ENCODE measurements around the gene DECR2. TPM values are rescaled to one million over a fixed set of nuclear protein-coding genes. Genes with fewer than 3 reads are reported as not detected.

The DECR2 gene
- total and polyA plus RNA-seq, 9 of the 15 experiments (the other 6 are each of a cell fraction or from before 2014, with no cell fraction given) = 1.0 to 31.9 (median 10.3) TPM

DNA sequence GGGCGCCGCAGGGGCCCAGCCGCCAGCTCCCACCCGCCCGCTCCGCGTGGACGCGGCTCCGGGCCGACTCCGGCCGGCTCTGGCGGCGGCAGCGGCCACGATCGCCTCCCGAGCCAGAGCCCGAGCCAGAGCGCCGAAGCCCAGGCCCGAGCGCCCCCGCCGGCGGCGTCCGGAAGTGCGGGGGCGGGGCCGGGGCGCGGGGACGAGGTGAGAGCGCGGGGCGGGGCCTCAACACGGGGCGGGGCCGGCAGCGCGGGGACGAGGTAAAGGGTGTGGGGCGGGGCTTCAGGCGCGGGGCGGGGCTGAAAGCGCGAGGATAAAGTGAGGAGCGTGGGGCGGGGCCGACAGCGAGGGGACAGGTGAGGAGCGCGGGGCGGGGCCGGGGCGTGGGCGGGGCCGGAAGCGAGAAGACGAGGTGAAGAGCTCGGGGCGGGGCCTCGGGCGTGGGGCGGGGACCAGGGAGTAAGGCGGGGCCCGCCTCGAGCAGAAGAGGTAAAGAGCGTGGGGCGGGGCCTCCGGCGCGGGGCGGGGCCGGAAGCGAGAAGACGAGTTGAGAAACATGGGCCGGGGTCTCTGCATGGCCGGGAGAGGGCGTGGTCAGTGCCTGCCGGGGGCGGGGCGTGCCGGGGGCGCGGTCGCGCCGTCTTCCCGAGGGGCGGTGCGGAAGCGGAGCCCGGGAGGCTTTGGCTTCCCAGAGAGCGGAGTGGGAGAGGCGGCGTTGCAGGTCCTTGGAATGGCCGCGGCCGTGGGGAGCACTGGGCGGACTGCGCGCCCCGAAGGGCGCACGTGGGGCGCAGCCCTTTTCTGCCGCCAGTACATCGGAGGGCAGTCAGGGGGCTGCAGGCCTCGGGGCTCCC is 48.9 kb upstream of the DECR2 start, which contains the start of gene AXIN1:
AXIN1 (minus strand) TSS at position 177 of the 857 bp plus-strand sequence. CDS start 5,698 bp downstream, outside the sequence.
- DNase-seq (ENCODE audit: extremely low read depth in 1 of 4, low spot score in 3 of 4) (peak; percentile 90 to 99 (median 94)), FAIRE-seq (no peak), ATAC-seq (peak; percentile 89)
- Histone ChIP-seq H3K9me1 (ENCODE audit: control insufficient read depth, insufficient read depth, low read length) (peaks cover 3% of the 10 kb centered on the region), H3K36me3 (ENCODE audit: control insufficient read depth, insufficient read depth, low read length) (peaks cover 27% of the 10 kb centered on the region), H3K27me3 (ENCODE audit: control insufficient read depth in 2 of 2, insufficient read depth in 2 of 2, low read length in 2 of 2) (no peaks in the 10 kb centered on the region), H3K79me2 (ENCODE audit: control insufficient read depth, insufficient read depth, low read length) (peaks cover 43% of the 10 kb centered on the region), H3K9ac (ENCODE audit: insufficient read depth in 1 of 2, low read depth in 2 of 2, low read length in 2 of 2) (peak within 1 kb of the TSS; percentile 81 to 98), H3K27ac (ENCODE audit: extremely low read depth, low read depth, low read length) (peak within 1 kb of the TSS; percentile 81), H3K4me2 (ENCODE audit: insufficient read depth, low read length) (peak within 1 kb of the TSS; percentile 86), H4K20me1 (replicated peaks; ENCODE audit: control insufficient read depth, insufficient read depth, low read length) (no peaks in the 10 kb centered on the region; the same call in 1 of the 2 replicates), H3K9me3 (replicated peaks; ENCODE audit: control insufficient read depth, insufficient read depth, low read depth, low read length) (no peaks in the 10 kb centered on the region), H3K4me1 (replicated peaks in 1 of 2; ENCODE audit: control insufficient read depth in 2 of 2, insufficient read depth in 2 of 2, low read length in 2 of 2) (peaks cover 26 to 35% of the 10 kb centered on the region in 2 experiments), H2AFZ (ENCODE audit: low read depth, low read length) (peak within 1 kb of the TSS; percentile 89), H3K4me3 (peak within 1 kb of the TSS; percentile 78)
- WGBS (ENCODE audit: insufficient coverage, low coverage, missing lambda C conversion rate) = under 1% methylated on average over 28 of the region's 113 CpGs
- CTCF ChIA-PET (ENCODE audit: low intra/inter-chr PET ratio) = no interaction called here
- POLR2A ChIA-PET = interaction anchor here (0.5 to 1.4 kb wide), 5 partner anchors 13 to 369 kb away, joined by 3 to 5 read pairs (median 3); no protein-coding TSS in a partner anchor
- intact Hi-C loops (cut with micrococcal nuclease) (loop anchor here (5.0 kb wide), 1 partner anchor 115 kb away; no protein-coding TSS in a partner anchor), in situ Hi-C loops (cut with MboI) (no loop called here)
- no TSS peak for BruUV-seq (replicated peaks)
- TF ChIP-seq ZNF24 (IDR thresholded peaks at IDR 0.05) (no peak), DEAF1 (CRISPR knock-in tag; IDR thresholded peaks at IDR 0.05) (peak; percentile 7; the same call in 1 of the 2 replicates), SIN3A (IDR thresholded peaks at IDR 0.05; ENCODE audit: borderline replicate concordance in 2 of 2, control insufficient read depth in 1 of 2, low read depth in 2 of 2, low read length in 2 of 2) (0 out of 4 replicates have a peak, but pooled peaks of 1 of the 2 experiments have one; percentile 25), ZEB2 (IDR thresholded peaks at IDR 0.05) (no peak), NONO (IDR thresholded peaks at IDR 0.05; ENCODE audit: low read depth in 2 of 2, low read length in 1 of 2) (peak in 1 of 2 experiments; percentile 58; a peak in 1 of 4 replicates), POLR2B (IDR thresholded peaks at IDR 0.05; ENCODE audit: low read depth, partially characterized antibody) (peak; percentile 43), SIX5 (IDR thresholded peaks at IDR 0.05; ENCODE audit: borderline replicate concordance in 1 of 2, insufficient read depth in 1 of 2, low read depth in 1 of 2, low read length in 2 of 2) (no peak)
- TF ChIP-seq, protein P1, sequence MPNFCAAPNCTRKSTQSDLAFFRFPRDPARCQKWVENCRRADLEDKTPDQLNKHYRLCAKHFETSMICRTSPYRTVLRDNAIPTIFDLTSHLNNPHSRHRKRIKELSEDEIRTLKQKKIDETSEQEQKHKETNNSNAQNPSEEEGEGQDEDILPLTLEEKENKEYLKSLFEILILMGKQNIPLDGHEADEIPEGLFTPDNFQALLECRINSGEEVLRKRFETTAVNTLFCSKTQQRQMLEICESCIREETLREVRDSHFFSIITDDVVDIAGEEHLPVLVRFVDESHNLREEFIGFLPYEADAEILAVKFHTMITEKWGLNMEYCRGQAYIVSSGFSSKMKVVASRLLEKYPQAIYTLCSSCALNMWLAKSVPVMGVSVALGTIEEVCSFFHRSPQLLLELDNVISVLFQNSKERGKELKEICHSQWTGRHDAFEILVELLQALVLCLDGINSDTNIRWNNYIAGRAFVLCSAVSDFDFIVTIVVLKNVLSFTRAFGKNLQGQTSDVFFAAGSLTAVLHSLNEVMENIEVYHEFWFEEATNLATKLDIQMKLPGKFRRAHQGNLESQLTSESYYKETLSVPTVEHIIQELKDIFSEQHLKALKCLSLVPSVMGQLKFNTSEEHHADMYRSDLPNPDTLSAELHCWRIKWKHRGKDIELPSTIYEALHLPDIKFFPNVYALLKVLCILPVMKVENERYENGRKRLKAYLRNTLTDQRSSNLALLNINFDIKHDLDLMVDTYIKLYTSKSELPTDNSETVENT (CRISPR knock-in tag; IDR thresholded peaks at IDR 0.05) = peak; percentile 76; the same call in 1 of the 2 replicates

All from K562 (cell line).